HG02884 (cell line): ENCODE results near the gene GABRA4.

Experiments used
- ATAC-seq: cut with Tn5 transposase; IDR thresholded peaks from one replicate; pipeline ENCODE4 v1.9.1; 2021; ENCODE audit warnings: mild to moderate bottlenecking, moderate library complexity; ENCODE audit not compliant: unreplicated experiment

Gene GABRA4

GRCh38 chr4:46993075-46994006, at the start of gene GABRA4:
GABRA4 (minus strand) TSS chr4:46993581; CDS start chr4:46993424, 157 bp downstream.
- ATAC-seq = no peak

- ATAC-seq = no peak
These were observed 47.4 kb upstream of the GABRA4 start for GRCh38 chr4:47040828-47041227.

GRCh38 chr4:47038263-47038662, 44.9 kb upstream of the GABRA4 start:
- ATAC-seq = no peak

DNA sequence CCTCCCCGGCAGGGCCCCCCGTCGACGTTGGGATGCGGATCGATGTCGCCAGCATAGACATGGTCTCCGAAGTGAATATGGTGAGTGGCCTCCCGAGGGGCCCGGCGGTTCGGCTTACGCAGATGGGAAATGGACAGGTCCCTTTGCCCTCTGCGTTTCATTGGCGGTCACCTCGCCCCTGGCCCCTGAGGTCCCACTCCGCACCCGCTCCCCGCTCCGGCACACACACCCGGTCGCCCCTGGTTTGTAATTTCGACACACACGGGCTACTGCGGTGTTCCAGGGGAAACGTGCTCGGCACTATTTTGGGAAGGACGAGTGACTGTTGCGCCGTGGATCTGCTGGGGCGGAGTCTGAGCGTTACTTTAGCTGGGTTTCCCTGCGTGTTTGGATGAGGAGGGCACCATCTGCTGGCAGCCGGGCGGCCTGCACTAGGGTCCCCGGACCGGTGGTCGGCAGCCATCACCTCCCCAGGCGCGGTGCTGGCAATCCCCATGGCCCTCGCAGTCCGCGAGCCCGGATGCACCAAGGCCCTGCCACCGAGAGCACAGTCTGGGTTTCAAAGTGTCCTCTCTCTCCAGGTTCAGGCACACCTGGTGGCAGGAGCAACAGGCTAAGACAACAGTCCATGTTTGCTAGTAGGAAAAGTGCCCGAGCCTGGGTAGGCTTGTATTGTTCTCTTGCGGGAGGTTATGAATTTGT, 39.2 kb upstream of the GABRA4 start:
- peak; percentile 83 for ATAC-seq

DNA sequence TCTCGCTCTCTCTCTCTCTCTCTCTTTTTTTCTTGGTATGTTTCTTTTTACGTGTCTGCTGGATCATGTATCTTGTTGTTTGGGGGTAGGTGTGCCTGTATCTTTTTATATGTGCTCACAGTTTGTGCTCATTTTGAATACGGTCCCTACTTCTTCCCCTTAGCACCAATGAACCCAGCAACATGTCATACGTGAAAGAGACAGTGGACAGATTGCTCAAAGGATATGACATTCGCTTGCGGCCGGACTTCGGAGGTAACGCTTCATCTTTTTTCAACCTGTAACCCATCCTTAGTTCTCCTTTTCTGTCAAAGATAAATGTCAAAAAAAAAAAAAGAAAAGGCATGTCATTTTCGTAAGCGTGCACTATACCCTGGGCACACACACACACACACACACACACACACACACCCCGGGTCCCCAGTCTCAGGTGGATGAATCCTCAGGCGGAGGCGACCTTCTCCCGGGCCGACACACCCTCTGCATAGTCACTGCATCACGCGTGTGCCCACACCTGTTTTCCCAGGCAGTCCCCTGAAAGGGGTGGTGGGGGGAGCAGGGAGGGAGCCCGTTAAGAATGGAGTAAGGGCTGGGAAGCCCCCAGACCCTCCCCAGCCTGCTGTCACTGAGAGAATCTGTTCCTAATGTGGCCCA, 38.5 kb upstream of the GABRA4 start:
- ATAC-seq = no peak

DNA sequence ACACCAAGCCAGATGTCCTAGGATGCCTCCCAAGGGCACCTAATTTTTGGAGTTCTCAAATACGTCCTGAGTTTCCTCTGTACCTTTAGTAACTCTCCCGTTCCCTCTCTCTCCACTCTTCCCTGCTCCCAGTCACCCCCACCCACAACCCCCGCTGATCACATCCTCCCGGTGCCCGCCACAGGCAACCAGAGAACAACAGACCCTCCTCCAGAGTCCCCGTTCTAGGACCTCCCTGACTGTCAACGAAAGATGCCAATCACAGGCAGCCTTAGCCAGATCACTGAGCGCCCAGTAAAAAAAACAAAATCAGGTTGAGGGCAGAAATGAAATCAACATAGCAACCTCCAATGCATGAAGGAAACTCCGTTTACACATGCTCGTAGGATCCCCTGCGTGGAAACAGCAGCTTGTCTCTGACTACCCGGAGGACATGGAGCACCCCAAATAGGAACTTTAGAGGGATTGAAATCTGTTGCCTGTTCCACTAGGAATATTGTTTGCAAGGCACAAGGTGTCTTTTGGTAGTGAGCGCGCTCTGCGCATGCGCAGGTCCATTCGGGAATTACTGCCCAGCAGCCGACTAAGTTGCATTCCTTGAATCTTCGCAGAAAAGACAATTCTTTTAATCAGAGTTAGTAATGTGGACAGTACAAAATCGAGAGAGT, 37.8 kb upstream of the GABRA4 start, which contains the start of gene GABRB1:
Gene GABRB1, plus strand, starts transcription at position 557 of the 668 bp plus-strand sequence.
- no peak for ATAC-seq

DNA sequence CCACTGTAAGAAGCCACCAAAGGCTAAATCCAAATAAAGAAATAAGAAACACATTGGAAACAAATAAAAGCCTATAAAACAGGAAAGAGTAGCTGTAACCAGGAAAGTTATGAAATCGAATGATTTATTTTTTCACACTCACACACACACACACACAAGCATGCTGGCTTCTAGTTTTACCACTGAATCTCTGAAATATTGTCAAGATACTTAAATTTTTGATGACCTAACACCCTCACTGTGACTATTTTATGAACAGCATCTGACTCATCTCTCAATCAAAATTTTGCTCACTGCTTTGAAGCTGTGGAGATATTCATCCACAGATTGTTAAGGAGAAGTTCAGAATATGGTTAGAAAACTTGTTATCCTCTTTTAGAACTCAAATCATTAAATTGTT, 24.1 kb upstream of the GABRA4 start:
- no peak for ATAC-seq

- no peak for ATAC-seq
These were observed 23.7 kb upstream of the GABRA4 start for GRCh38 chr4:47017081-47017480.

- ATAC-seq = no peak
These were observed 20.0 kb upstream of the GABRA4 start for GRCh38 chr4:47013373-47013772.

- no peak for ATAC-seq
These were observed 19.3 kb upstream of the GABRA4 start for GRCh38 chr4:47012676-47013075.

DNA sequence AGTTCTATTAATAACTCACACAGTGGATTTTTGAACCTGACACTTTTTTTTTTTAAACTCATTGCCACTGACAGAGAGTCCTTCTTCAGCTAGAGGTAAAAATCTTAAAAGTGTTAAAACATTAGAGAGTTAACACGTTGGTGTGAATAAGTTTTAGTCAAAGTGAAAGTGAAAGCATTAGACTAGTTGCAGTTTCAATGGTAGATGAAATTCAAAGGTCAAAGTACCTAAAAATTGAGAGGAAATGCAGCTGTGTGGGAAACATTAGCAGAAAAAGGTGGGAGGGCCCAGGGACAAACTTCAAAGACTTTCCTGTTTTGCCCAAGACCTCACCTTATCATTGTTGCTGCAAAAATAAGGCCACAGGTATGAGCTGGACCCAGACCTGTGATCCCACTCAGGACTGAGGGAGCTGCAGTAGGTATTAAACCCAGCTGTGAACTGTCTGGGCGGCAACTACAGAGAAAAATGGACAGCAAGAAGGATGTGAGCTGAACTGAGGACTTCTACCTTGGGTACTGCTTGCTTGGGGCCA, 17.6 kb upstream of the GABRA4 start:
- ATAC-seq = peak; percentile 69

GRCh38 chr4:47010347-47010911, 17.0 kb upstream of the GABRA4 start:
- no peak for ATAC-seq

GRCh38 chr4:47002580-47002979, 9.2 kb upstream of the GABRA4 start:
- no peak for ATAC-seq

DNA sequence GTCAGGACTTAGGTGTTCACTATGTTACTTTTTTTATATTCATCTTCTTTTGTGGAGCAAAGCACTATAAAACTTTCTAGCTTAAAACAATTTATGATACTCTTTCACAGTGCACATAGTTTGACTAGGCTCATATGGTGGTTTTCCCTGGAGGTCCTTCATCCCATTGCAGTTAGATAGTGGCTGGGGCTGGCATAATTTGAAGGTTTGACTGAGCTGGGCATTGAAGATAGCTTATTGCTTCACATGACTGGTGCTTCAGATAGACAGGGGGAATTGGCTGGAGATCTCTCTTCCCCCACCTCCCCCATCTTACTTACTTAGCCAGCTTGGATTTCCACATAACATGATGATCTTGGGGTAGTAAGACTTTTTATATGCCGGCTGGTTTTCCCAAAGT, 7.0 kb upstream of the GABRA4 start:
- ATAC-seq = no peak

DNA sequence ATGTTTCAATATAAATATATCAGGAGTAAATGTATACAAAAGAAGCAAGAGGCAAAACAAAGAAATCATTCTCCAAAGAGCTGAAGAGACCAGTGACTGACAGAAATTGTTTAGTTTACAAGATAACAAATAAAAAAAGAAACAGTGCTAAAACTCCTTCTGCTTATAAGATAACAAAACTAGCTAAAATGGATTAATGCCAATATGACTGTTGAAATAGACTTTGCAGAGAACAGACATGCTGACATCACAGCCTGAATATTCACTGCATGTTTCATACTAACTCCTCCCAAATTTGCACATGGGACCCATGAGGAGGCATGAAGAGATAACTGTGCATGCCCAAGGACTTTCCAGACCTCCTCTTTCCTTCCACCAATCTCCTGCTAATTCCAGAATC, 6.2 kb upstream of the GABRA4 start:
- no peak for ATAC-seq

DNA sequence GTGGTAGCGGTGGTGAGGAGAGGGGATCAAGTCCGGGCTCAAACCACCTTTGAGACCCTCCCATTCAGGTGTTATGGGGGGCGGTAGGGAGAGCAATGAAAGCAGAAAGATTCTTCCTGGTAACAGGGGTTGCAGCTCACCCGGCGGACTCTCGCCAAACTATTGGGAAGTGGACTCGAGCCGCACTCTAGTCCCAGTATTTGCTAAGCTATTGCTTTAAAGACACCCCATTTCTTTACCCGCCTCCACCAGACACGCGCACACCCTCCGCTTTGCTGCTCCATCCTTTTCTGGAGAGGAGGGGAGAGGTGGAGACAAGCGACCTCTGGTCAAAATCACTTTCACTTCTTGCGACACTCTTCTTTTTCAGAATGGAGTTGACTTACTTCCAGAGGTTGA, 625 bp upstream of the GABRA4 start:
- no peak for ATAC-seq

DNA sequence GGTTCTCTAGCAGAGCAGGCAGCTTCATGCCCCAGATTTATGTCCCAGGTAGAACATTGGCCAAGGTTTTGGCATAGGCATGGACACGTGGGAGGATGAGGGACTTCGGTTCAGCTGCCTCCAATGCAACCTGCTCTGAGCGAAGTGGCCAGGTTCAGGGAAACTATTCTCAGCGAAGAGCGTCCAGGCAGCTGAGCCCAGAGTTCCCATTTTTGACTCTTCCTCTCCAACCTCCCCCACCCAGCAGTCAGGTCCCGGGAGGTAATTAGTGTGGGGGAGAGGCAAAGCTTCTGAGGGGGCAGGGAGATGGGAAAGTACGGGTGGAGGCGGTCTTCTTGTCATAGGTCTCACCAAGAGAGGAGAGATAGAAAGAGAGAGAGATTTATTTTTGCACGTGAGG, 1.0 kb downstream of the GABRA4 start:
- ATAC-seq = no peak

DNA sequence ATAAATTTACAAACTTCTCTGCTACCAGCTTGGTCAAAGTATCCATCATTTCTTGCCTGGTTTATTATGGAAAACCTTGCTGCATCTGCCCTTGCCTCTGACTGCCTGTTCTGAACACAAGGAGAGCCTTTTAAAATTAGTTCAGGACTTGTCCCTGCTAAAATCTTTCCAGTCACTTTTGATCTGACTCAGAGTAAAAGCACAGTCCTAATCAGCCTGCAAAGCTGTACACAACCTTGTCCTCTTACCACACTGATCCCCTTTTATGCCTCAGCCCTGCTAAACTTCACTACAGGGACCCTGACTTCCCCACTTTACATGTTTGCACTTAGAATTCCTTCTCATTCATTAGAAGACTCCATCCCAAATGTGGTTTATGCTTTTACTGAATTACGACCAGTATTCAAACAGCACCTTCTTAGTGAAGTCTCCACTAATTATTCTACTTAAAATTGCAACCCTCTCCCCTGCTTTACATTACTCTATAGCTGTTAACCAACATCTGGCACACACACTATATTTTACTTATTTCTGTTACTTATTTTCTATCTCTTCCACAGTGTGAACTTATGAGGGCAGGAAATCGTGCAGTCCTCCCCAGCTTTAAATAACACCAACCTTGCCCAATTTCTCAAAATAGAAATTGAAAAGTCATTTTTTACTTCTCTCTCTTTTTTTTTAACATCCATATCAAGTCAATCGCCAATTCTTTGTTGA, 6.3 kb downstream of the GABRA4 start:
- ATAC-seq = no peak

DNA sequence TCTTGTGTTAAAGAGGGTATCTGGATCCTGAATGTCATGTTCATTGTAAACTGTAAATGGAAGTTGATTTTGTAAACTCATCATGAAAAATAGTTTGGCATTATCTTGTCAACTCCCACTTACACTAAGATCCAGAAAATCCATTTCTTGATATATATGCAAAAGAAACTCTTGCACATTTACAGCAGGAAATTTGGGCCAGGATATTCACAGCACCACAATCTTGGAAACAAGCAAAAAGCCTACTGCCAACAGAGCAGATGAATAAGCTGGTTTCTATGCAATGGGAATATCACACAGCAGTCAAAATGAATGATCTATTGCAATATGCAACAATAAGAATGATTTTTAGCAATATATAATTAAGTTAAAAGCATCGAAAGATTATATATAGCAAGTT, 8.6 kb downstream of the GABRA4 start:
- ATAC-seq = no peak

DNA sequence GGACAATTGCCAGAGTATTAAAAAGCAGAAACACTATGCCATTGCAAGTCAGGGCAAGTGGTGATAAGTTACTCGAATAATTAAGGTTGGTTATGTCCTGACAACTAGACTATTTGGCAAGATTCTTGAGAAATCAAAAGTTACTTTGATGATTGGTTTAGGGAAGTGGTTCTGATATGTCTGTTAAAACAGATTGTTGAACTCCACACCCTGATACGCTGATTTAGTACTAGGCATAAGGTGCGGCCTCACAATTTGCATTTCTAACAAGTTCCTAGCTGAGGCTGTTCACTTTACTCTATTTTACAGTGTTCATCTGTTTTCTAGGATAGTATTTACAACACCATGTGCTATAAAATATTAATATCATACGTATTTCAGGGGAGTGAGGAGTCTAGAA, 12.5 kb downstream of the GABRA4 start:
- no peak for ATAC-seq
